Right cardiac atrium (tissue), 5 donors: Measurements from ENCODE around the gene C20orf204. TPM values are rescaled to one million over a fixed set of nuclear protein-coding genes. Genes with fewer than 3 reads are reported as not detected.
A peak's percentile ranks its signal among the peaks of the same experiment; 100 is the strongest.

ENCODE experiments used
- ATAC-seq, 2 donors: fragments of 200-7000 bp; cut with Tn5 transposase; one replicate each; pipeline versions ENCODE4 v1.8.0 to v1.9.1; 2020; ENCODE audit warnings: moderate library complexity in 2 of 2, mild to moderate bottlenecking in 1 of 2
- DNase-seq, 3 donors: peaks; one replicate each; pipeline ENCODE4 v3.0.0-alpha.2; 2020
- H3K27ac ChIP-seq: one replicate; pipeline ENCODE4 v1.5.1; 2013; ENCODE audit warnings: mild to moderate bottlenecking, low read length, control low read depth, moderate library complexity
- H3K27me3 ChIP-seq: one replicate; pipeline ENCODE4 v1.6.1; 2013; ENCODE audit not compliant: control insufficient read depth, insufficient read depth
- H3K4me1 ChIP-seq: one replicate; pipeline ENCODE4 v1.6.1; 2013; ENCODE audit warnings: low read length; ENCODE audit not compliant: control insufficient read depth, insufficient read depth
- H3K4me3 ChIP-seq: one replicate; pipeline ENCODE4 v1.5.1; 2013; ENCODE audit warnings: low read length, control low read depth
- H3K9me3 ChIP-seq: one replicate; pipeline ENCODE4 v1.6.1; 2013; ENCODE audit warnings: low read length; ENCODE audit not compliant: control insufficient read depth
- WGBS: extraction: QIAGEN DNeasy Blood & Tissue Kit; methylation state at CpG from one replicate; pipeline ENCODE4 v1.1.7; 2013; 5-methylcytosine and 5-hydroxymethylcytosine counted together
- intact Hi-C, 4 donors: fragments of 100-400 bp; cut with DNase I; formaldehyde crosslinking; loops; one replicate each; pipeline versions ENCODE4 v1.11.0 to v1.14.0; 2022 to 2023
- long read RNA-seq, 4 donors: library from polyadenylated mRNA; unstranded; transcript quantifications; one replicate each; pipeline ENCODE4 v2.0.0, GENCODE V29; 2020 to 2021
- polyA plus RNA-seq: library from polyadenylated mRNA; stranded (reverse); fragments of 200-250 nt; gene quantifications from one replicate; pipeline ENCODE4 v1.2.3, GENCODE V29; 2013
- total RNA-seq, 4 donors: library from RNA; stranded (reverse); fragmentation: NEBNext Ultra II Directional; extraction: Animal tissue kit (Norgen Biotek cat#: 25700); gene quantifications; one replicate each; pipeline ENCODE4 v1.2.1, GENCODE V29; 2021
- donor health status: healthy with polysubstance abuse.
- donor health status: DM: no; HTN: yes; CAD: no.
- donor health status: DM: no; HTN: no; CAD: no.
- donor health status: DM: no; HTN: yes; CAD: no; lungs with severe emphysema.
- donor health status: DM: yes; HTN: yes; CAD: no.

The C20orf204 gene
- total RNA-seq, result under 1 TPM; 0.21 to 0.82 (median 0.49) TPM
- 0.36 TPM for polyA plus RNA-seq
- long read RNA-seq, donor 1, partial matches to known transcripts, result 1 of 1 reads
- long read RNA-seq, donor 1, other reads (novel, unspliced or antisense), result 0 of 1 reads
- long read RNA-seq, donor 2, partial matches to known transcripts, result 0 of 1 reads
- long read RNA-seq, donor 2, other reads (novel, unspliced or antisense), result 0 of 1 reads
- long read RNA-seq, donor 3, result 0 reads
- long read RNA-seq, donor 4, result 0 reads

GRCh38 chr20:64035933-64036345, at the start of gene C20orf204:
C20orf204 (plus strand) TSS chr20:64036182; CDS start chr20:64036324, 142 bp downstream.
- intact Hi-C loops, result loop anchor here in 1 of 4 donors (5.0 kb wide), 1 partner anchor 86 kb away; no protein-coding TSS in a partner anchor
- Histone ChIP-seq H3K4me1 (no peaks in the 10 kb centered on the region), H3K9me3 (no peaks in the 10 kb centered on the region), H3K27me3 (no peaks in the 10 kb centered on the region), H3K4me3 (no peak within 1 kb of the TSS), H3K27ac (no peak within 1 kb of the TSS)
- ATAC-seq (no peak), DNase-seq (no peak)
- WGBS, result 75% methylated on average over 10 of the region's 10 CpGs

- H3K27ac ChIP-seq, result no peak overlapping the region
- no peaks in the 10 kb centered on the region for H3K27me3 ChIP-seq
- no peaks in the 10 kb centered on the region for H3K9me3 ChIP-seq
- ATAC-seq, result no peak
- no peak overlapping the region for H3K4me3 ChIP-seq
- no peaks in the 10 kb centered on the region for H3K4me1 ChIP-seq
- intact Hi-C loops, result no loop called here
- DNase-seq, result peak in 1 of 3 donors; percentile 34
- 88% methylated on average over 12 of the region's 12 CpGs for WGBS
Observed at GRCh38 chr20:64000906-64001305, 35.1 kb upstream of the C20orf204 start.

GRCh38 chr20:64001607-64002011, 34.4 kb upstream of the C20orf204 start:
- Histone ChIP-seq H3K27ac (no peak overlapping the region), H3K27me3 (no peaks in the 10 kb centered on the region), H3K4me3 (no peak overlapping the region), H3K4me1 (no peaks in the 10 kb centered on the region), H3K9me3 (no peaks in the 10 kb centered on the region)
- 72% methylated on average over 11 of the region's 11 CpGs for WGBS
- intact Hi-C loops, result no loop called here
- DNase-seq (peak in 1 of 3 donors; percentile 31), ATAC-seq (no peak)

- intact Hi-C loops, result no loop called here
- Histone ChIP-seq H3K4me3 (no peak overlapping the region), H3K4me1 (no peaks in the 10 kb centered on the region), H3K9me3 (no peaks in the 10 kb centered on the region), H3K27ac (no peak overlapping the region), H3K27me3 (no peaks in the 10 kb centered on the region)
- WGBS, result 80% methylated on average over 7 of the region's 7 CpGs
- DNase-seq, result peak in 1 of 3 donors; percentile 21
- no peak for ATAC-seq
Observed at GRCh38 chr20:64003960-64004725, 31.8 kb upstream of the C20orf204 start.

GRCh38 chr20:64005394-64005793, 30.6 kb upstream of the C20orf204 start:
- ATAC-seq (no peak), DNase-seq (peak in 1 of 3 donors; percentile 0)
- Histone ChIP-seq H3K9me3 (no peaks in the 10 kb centered on the region), H3K4me3 (no peak overlapping the region), H3K27me3 (no peaks in the 10 kb centered on the region), H3K27ac (no peak overlapping the region), H3K4me1 (no peaks in the 10 kb centered on the region)
- 81% methylated on average over 6 of the region's 6 CpGs for WGBS
- intact Hi-C loops, result no loop called here

- H3K4me1 ChIP-seq, result no peaks in the 10 kb centered on the region
- WGBS, result 75% methylated on average over 10 of the region's 10 CpGs
- ATAC-seq (no peak), DNase-seq (peak in 1 of 3 donors; percentile 32)
- no peak overlapping the region for H3K4me3 ChIP-seq
- intact Hi-C loops, result no loop called here
- no peaks in the 10 kb centered on the region for H3K9me3 ChIP-seq
- no peak overlapping the region for H3K27ac ChIP-seq
- no peaks in the 10 kb centered on the region for H3K27me3 ChIP-seq
Observed at GRCh38 chr20:64006490-64006889, 29.5 kb upstream of the C20orf204 start.

- WGBS, result 94% methylated on average over 3 of the region's 3 CpGs
Observed at GRCh38 chr20:64006902-64007301, 29.1 kb upstream of the C20orf204 start.

GRCh38 chr20:64009811-64010387, 26.1 kb upstream of the C20orf204 start:
- no peak for ATAC-seq
- intact Hi-C loops, result loop anchor here in 1 of 4 donors (1.0 kb wide), 1 partner anchor 14 kb away; no protein-coding TSS in a partner anchor
- 88% methylated on average over 13 of the region's 13 CpGs for WGBS

More at GRCh38 chr20:64006902-64007301, 29.1 kb upstream of the C20orf204 start:
- intact Hi-C loops, result no loop called here
- H3K9me3 ChIP-seq, result no peaks in the 10 kb centered on the region
- no peak overlapping the region for H3K27ac ChIP-seq
- DNase-seq (peak in 1 of 3 donors; percentile 17), ATAC-seq (no peak)
- no peaks in the 10 kb centered on the region for H3K4me1 ChIP-seq
- no peaks in the 10 kb centered on the region for H3K27me3 ChIP-seq
- no peak overlapping the region for H3K4me3 ChIP-seq

GRCh38 chr20:64010711-64011237, 25.2 kb upstream of the C20orf204 start:
- no peak overlapping the region for H3K27ac ChIP-seq
- no peak for DNase-seq
- no peak for ATAC-seq
- H3K27me3 ChIP-seq, result no peaks in the 10 kb centered on the region
- no peaks in the 10 kb centered on the region for H3K9me3 ChIP-seq
- no peaks in the 10 kb centered on the region for H3K4me1 ChIP-seq
- 93% methylated on average over 8 of the region's 8 CpGs for WGBS
- intact Hi-C loops, result loop anchor here in 1 of 4 donors (1.0 kb wide), 1 partner anchor 14 kb away; no protein-coding TSS in a partner anchor
- H3K4me3 ChIP-seq, result no peak overlapping the region

More at GRCh38 chr20:64009811-64010387, 26.1 kb upstream of the C20orf204 start:
- Histone ChIP-seq H3K27ac (no peak overlapping the region), H3K4me3 (no peak overlapping the region), H3K27me3 (no peaks in the 10 kb centered on the region), H3K4me1 (no peaks in the 10 kb centered on the region), H3K9me3 (no peaks in the 10 kb centered on the region)
- DNase-seq, result no peak

- Histone ChIP-seq H3K9me3 (no peaks in the 10 kb centered on the region), H3K4me3 (no peak overlapping the region), H3K4me1 (no peaks in the 10 kb centered on the region), H3K27me3 (no peaks in the 10 kb centered on the region), H3K27ac (no peak overlapping the region)
- no peak for DNase-seq
- no peak for ATAC-seq
- WGBS, result 96% methylated on average over 16 of the region's 16 CpGs
- intact Hi-C loops, result no loop called here
Observed at GRCh38 chr20:64011366-64011779, 24.6 kb upstream of the C20orf204 start.
